OCI-LY7 (cell line): ENCODE results near the gene MEP1B.

Source experiments
- CTCF ChIP-seq: fragments of 200-600 bp; sonication (generic); conservative IDR thresholded peaks from 2 replicates; pipeline ENCODE4 v1.5.1; 2014; ENCODE audit warnings: mild to moderate bottlenecking, antibody characterized with exemption, low read length, moderate library complexity, mixed read lengths
- EZH2phosphoT487 ChIP-seq: fragments of 200-600 bp; sonication (generic); IDR thresholded peaks from 2 replicates; pipeline ENCODE4 v1.6.1; 2018; ENCODE audit warnings: low read depth, borderline replicate concordance, mild to moderate bottlenecking, mixed run types, antibody characterized with exemption, low read length, moderate library complexity, mixed read lengths

- no peak for TF ChIP-seq EZH2phosphoT487
- TF ChIP-seq CTCF = no peak
Observed at GRCh38 chr18:32251466-32251865, 61.6 kb downstream of the MEP1B start.
